ENCODE measurements around the gene NNAT.

NNAT gene

GRCh38 chr20:37566590-37567330 lies 45.7 kb downstream of the NNAT start:
- DNase-seq (ENCODE audit: low read depth in 2 of 2): no peak

- DNase-seq (ENCODE audit: low read depth in 2 of 2): no peak
Observed at GRCh38 chr20:37567331-37567665, 46.2 kb downstream of the NNAT start.

GRCh38 chr20:37567671-37568588 lies 46.9 kb downstream of the NNAT start:
- no peak for DNase-seq (ENCODE audit: low read depth in 2 of 2)

- DNase-seq (ENCODE audit: low read depth in 2 of 2): no peak
Observed at GRCh38 chr20:37570419-37570818, 49.4 kb downstream of the NNAT start.

GRCh38 chr20:37571033-37571432 lies 50.0 kb downstream of the NNAT start:
- DNase-seq (ENCODE audit: low read depth in 2 of 2): no peak

Data from stimulated activated CD8-positive, alpha-beta memory T cell treated with anti-CD3 and anti-CD28 coated beads, Interleukin-15, amount 100 ng/mL, for 48 hours (primary cell).